Ovary (tissue), 9 donors: ENCODE measurements around the gene IL1RAPL1. TPM values are rescaled to one million over a fixed set of nuclear protein-coding genes. Genes with fewer than 3 reads are reported as not detected.

ENCODE experiments used
- DNase-seq, 5 donors: peaks; one replicate each; pipeline ENCODE4 v3.0.0-alpha.2; 2019 to 2020
- H3K27ac ChIP-seq, 2 donors: fragments of 200-600 bp; one replicate each; pipeline versions ENCODE4 v1.5.1 to v1.8.0; 2019 to 2022
- H3K27me3 ChIP-seq: fragments of 200-600 bp; one replicate; pipeline ENCODE4 v1.8.0; 2022
- H3K36me3 ChIP-seq: fragments of 200-600 bp; sonication (generic); one replicate; pipeline ENCODE4 v1.5.1; 2019
- H3K4me1 ChIP-seq: one replicate; pipeline ENCODE4 v1.8.1; 2013; ENCODE audit warnings: mild to moderate bottlenecking, moderate library complexity; ENCODE audit not compliant: insufficient read depth
- H3K4me3 ChIP-seq: fragments of 200-600 bp; sonication (generic); one replicate; pipeline ENCODE4 v1.5.1; 2017
- H3K9me3 ChIP-seq, 2 donors: fragments of 200-600 bp in 1 of 2; sonication (generic) in 1 of 2; one replicate each; pipeline versions ENCODE4 v1.5.1 to v1.8.1; 2013 to 2019; ENCODE audit warnings: mild to moderate bottlenecking in 1 of 2, moderate library complexity in 1 of 2
- CTCF ChIP-seq, 3 donors: fragments of 450-650 bp in 2 of 3; fragments of 200-600 bp in 1 of 3; IDR thresholded peaks; one replicate each; pipeline versions ENCODE4 v1.5.1 to v1.8.0; 2016 to 2022; ENCODE audit warnings: antibody characterized with exemption in 3 of 3, mild to moderate bottlenecking in 1 of 3
- EP300 ChIP-seq: sonication (generic); formaldehyde crosslinking; IDR thresholded peaks from one replicate; pipeline ENCODE4 v1.6.1; 2017; ENCODE audit warnings: antibody characterized with exemption
- POLR2A ChIP-seq: fragments of 450-650 bp; IDR thresholded peaks from one replicate; pipeline ENCODE4 v1.6.1; 2017; ENCODE audit warnings: antibody characterized with exemption, mild to moderate bottlenecking, moderate library complexity
- WGBS, 3 donors: extraction: QIAGEN DNeasy Blood & Tissue Kit in 1 of 3; methylation state at CpG; one replicate each; pipeline versions ENCODE4 v1.1.5 to v1.1.7; 2013 to 2017; 5-methylcytosine and 5-hydroxymethylcytosine counted together
- intact Hi-C, 4 donors: fragments of 100-400 bp; cut with DNase I; formaldehyde crosslinking; loops; one replicate each; pipeline versions ENCODE4 v1.11.0 to v1.15.1; 2022 to 2023
- polyA plus RNA-seq, 2 donors: library from polyadenylated mRNA; stranded (reverse); fragments of 200-250 nt in 1 of 2; fragments of 350-450 nt in 1 of 2; fragmentation: Illumina TruSeq in 1 of 2; extraction: RNeasy Lipid Tissue Mini Kit (QIAGEN cat#74804) in 1 of 2; gene quantifications; one replicate each; pipeline ENCODE4 v1.2.3, GENCODE V29; 2013 to 2014
- total RNA-seq, 7 donors: library from RNA; depleted of rRNA in 2 of 7; stranded (reverse); fragments of >200 nt in 2 of 7; fragmentation: NEBNext Ultra II Directional in 3 of 7; extraction: Animal tissue kit (Norgen Biotek cat#: 25700) in 3 of 7; gene quantifications; one replicate each; pipeline versions ENCODE4 v1.1.0 to v1.2.4, GENCODE V29; 2016 to 2023
- donor health status: DM: no; HTN: no; CAD: no; lungs with moderate emphysema.
- donor health status: DM: no; HTN: no; CAD: no.
- donor health status: Bipolar disorder and iron deficiency.
- donor health status: DM: yes; HTN: yes; CAD: no.
- donor health status: DM: no; HTN: no; CAD: no.
- donor health status: DM: yes; HTN: yes; CAD: no.

The IL1RAPL1 gene
- total and polyA plus RNA-seq, 9 donors, result 0.23 to 1.3 (median 0.61) TPM

GRCh38 chrX:29136904-29137303 lies 549.7 kb downstream of the IL1RAPL1 start:
- no peaks in the 10 kb centered on the region for H3K4me1 ChIP-seq
- DNase-seq, result no peak

GRCh38 chrX:29138003-29138402 lies 550.8 kb downstream of the IL1RAPL1 start:
- no peak for DNase-seq
- TF ChIP-seq EP300 (no peak), POLR2A (no peak), CTCF (IDR thresholded peaks at IDR 0.05) (no peak)
- Histone ChIP-seq H3K27ac (no peak overlapping the region), H3K4me1 (no peaks in the 10 kb centered on the region), H3K27me3 (no peaks in the 10 kb centered on the region), H3K36me3 (no peaks in the 10 kb centered on the region), H3K9me3 (no peaks in the 10 kb centered on the region), H3K4me3 (no peak overlapping the region)
- intact Hi-C loops, result no loop called here
- 76 to 81% (median 77%) methylated on average over 2 of the region's 2 CpGs for WGBS, 3 donors

More at GRCh38 chrX:29136904-29137303, 549.7 kb downstream of the IL1RAPL1 start:
- Histone ChIP-seq H3K27ac (no peak overlapping the region), H3K9me3 (no peaks in the 10 kb centered on the region), H3K36me3 (no peaks in the 10 kb centered on the region), H3K27me3 (no peaks in the 10 kb centered on the region), H3K4me3 (no peak overlapping the region)
- TF ChIP-seq EP300 (no peak), POLR2A (no peak), CTCF (IDR thresholded peaks at IDR 0.05) (no peak)
- 63 to 83% (median 65%) methylated on average over 2 of the region's 2 CpGs for WGBS, 3 donors
- intact Hi-C loops, result no loop called here

GRCh38 chrX:29143356-29143755 lies 556.1 kb downstream of the IL1RAPL1 start:
- H3K27ac ChIP-seq, result no peak overlapping the region
- no peak for DNase-seq
- TF ChIP-seq EP300 (no peak), POLR2A (no peak), CTCF (IDR thresholded peaks at IDR 0.05) (no peak)
- no peaks in the 10 kb centered on the region for H3K27me3 ChIP-seq
- H3K4me1 ChIP-seq, result no peaks in the 10 kb centered on the region
- WGBS, 3 donors, result 80 to 82% (median 81%) methylated on average over 5 of the region's 5 CpGs
- no peaks in the 10 kb centered on the region for H3K36me3 ChIP-seq
- H3K9me3 ChIP-seq, result no peaks in the 10 kb centered on the region
- no peak overlapping the region for H3K4me3 ChIP-seq
- intact Hi-C loops, result no loop called here

GRCh38 chrX:29143756-29144155 lies 556.5 kb downstream of the IL1RAPL1 start:
- DNase-seq, result no peak
- intact Hi-C loops, result no loop called here
- TF ChIP-seq CTCF (IDR thresholded peaks at IDR 0.05) (no peak), POLR2A (no peak), EP300 (no peak)
- H3K27me3 ChIP-seq, result no peaks in the 10 kb centered on the region
- 90 to 94% (median 94%) methylated on average over 4 of the region's 4 CpGs for WGBS, 3 donors
- H3K27ac ChIP-seq, result no peak overlapping the region
- no peak overlapping the region for H3K4me3 ChIP-seq
- no peaks in the 10 kb centered on the region for H3K36me3 ChIP-seq
- H3K9me3 ChIP-seq, result no peaks in the 10 kb centered on the region
- H3K4me1 ChIP-seq, result no peaks in the 10 kb centered on the region

GRCh38 chrX:29145316-29145715 lies 558.1 kb downstream of the IL1RAPL1 start:
- no peaks in the 10 kb centered on the region for H3K4me1 ChIP-seq
- 58 to 61% (median 58%) methylated on average over 4 of the region's 4 CpGs for WGBS, 3 donors
- TF ChIP-seq CTCF (IDR thresholded peaks at IDR 0.05) (no peak), EP300 (no peak), POLR2A (no peak)

More at GRCh38 chrX:29145316-29145715, 558.1 kb downstream of the IL1RAPL1 start:
- Histone ChIP-seq H3K4me3 (no peak overlapping the region), H3K27me3 (no peaks in the 10 kb centered on the region), H3K27ac (no peak overlapping the region), H3K9me3 (no peaks in the 10 kb centered on the region), H3K36me3 (no peaks in the 10 kb centered on the region)
- no peak for DNase-seq
- intact Hi-C loops, result no loop called here
